ENCODE measurements around the gene GPN3. TPM values are rescaled to one million over a fixed set of nuclear protein-coding genes. Genes with fewer than 3 reads are reported as not detected.
A peak's percentile ranks its signal among the peaks of the same experiment; 100 is the strongest.
"Not testable (repeated sequence)": the region's sequence is repeated elsewhere in the genome, so short reads cannot be mapped to it uniquely, and the experiment has no call there.

The GPN3 gene
- total RNA-seq, 4 donors from 2014 or later: 3.3 to 41.2 (median 16.4) TPM

- H3K9me3 ChIP-seq: no peaks in the 10 kb centered on the region
- H3K36me3 ChIP-seq: no peaks in the 10 kb centered on the region
- H3K27ac ChIP-seq: peak within 1 kb of the TSS; percentile 73 to 92
- peak within 1 kb of the TSS; percentile 72 to 93 for H3K4me3 ChIP-seq
- peaks cover 0 to 5% of the 10 kb centered on the region in 2 donors for H3K4me1 ChIP-seq
- TF ChIP-seq, protein P1, sequence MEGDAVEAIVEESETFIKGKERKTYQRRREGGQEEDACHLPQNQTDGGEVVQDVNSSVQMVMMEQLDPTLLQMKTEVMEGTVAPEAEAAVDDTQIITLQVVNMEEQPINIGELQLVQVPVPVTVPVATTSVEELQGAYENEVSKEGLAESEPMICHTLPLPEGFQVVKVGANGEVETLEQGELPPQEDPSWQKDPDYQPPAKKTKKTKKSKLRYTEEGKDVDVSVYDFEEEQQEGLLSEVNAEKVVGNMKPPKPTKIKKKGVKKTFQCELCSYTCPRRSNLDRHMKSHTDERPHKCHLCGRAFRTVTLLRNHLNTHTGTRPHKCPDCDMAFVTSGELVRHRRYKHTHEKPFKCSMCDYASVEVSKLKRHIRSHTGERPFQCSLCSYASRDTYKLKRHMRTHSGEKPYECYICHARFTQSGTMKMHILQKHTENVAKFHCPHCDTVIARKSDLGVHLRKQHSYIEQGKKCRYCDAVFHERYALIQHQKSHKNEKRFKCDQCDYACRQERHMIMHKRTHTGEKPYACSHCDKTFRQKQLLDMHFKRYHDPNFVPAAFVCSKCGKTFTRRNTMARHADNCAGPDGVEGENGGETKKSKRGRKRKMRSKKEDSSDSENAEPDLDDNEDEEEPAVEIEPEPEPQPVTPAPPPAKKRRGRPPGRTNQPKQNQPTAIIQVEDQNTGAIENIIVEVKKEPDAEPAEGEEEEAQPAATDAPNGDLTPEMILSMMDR (IDR thresholded peaks at IDR 0.05): peak; percentile 89 to 96 (median 94)
- peak; percentile 14 to 57 for TF ChIP-seq POLR2A (IDR thresholded peaks at IDR 0.05)
- no peaks in the 10 kb centered on the region for H3K27me3 ChIP-seq
- DNase-seq: peak; percentile 94 to 95
- intact Hi-C loops (cut with DNase I; ENCODE audit: low total_unique reads): no loop called here
These were observed 18.1 kb downstream of the GPN3 start, which contains the start of gene ARPC3 for GRCh38 chr12:110449799-110450497. Gene ARPC3 (minus strand): TSS chr12:110450337. CDS start chr12:110450260, 77 bp downstream.

- no peaks in the 10 kb centered on the region for H3K36me3 ChIP-seq
- DNase-seq: no peak
- H3K4me3 ChIP-seq: no peak overlapping the region
- intact Hi-C loops (cut with DNase I; ENCODE audit: low total_unique reads): no loop called here
- no peak for TF ChIP-seq POLR2A (IDR thresholded peaks at IDR 0.05)
- TF ChIP-seq, protein P1 (IDR thresholded peaks at IDR 0.05): no peak
- H3K4me1 ChIP-seq: peaks cover 0 to 5% of the 10 kb centered on the region in 2 donors
- H3K27ac ChIP-seq: no peak overlapping the region
- H3K27me3 ChIP-seq: no peaks in the 10 kb centered on the region
- no peaks in the 10 kb centered on the region for H3K9me3 ChIP-seq
These were observed 23.6 kb downstream of the GPN3 start for GRCh38 chr12:110444455-110444854.

DNA sequence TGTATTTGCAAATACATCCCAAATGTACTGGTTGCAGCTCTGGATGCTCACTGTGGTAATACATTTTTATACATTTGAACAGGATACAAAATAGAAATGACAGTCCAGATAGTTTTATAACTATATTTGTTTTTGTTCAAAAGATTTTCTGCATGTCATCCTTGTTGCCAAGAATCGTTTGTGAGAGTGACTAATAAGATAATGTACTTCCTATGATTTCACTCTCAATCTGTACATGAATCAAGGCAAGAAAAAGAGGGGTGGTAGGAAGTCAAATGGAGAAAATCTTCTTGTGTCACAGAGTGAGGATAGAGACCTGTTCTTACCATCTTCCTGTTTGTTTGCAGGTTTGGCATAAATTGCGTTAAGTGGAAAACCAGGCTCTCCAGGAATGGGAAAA is 31.8 kb downstream of the GPN3 start:
- Histone ChIP-seq H3K4me1 (no peaks in the 10 kb centered on the region), H3K36me3 (no peaks in the 10 kb centered on the region), H3K4me3 (no peak overlapping the region), H3K9me3 (no peaks in the 10 kb centered on the region), H3K27ac (no peak overlapping the region), H3K27me3 (no peaks in the 10 kb centered on the region)
- intact Hi-C loops (cut with DNase I; ENCODE audit: low total_unique reads): no loop called here
- TF ChIP-seq POLR2A (IDR thresholded peaks at IDR 0.05): no peak
- TF ChIP-seq, protein P1 (IDR thresholded peaks at IDR 0.05): no peak
- no peak for DNase-seq

DNA sequence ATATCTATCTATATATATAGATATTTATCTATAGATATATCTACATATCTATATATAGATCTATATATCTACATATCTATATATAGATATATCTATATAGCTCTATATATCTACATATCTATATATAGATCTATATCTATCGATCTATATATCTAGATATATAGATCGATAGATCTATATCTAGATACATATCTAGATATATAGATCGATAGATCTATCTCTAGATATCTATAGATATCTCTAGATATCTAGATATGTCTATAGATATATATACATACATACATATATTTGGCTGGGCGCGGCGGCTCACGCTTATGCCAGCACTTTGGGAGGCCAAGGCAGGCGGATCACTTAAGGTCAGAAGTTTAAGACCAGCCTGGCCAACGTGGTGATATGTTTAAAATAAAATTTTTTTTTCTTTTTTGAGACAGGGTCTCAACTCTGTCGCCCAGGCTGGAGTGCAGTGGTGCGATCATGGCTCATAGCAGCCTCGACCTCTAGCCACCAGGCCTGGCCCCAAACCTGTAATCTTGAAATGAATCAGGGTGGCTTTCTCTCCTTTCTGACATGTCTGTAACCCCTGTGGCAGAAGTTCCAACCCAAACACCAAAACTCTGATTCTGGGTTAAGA is 36.0 kb downstream of the GPN3 start:
- TF ChIP-seq, protein P1 (IDR thresholded peaks at IDR 0.05): no peak
- TF ChIP-seq POLR2A (IDR thresholded peaks at IDR 0.05): no peak
- Histone ChIP-seq H3K4me3 (peak overlapping the region; percentile 50 to 51), H3K36me3 (no peaks in the 10 kb centered on the region), H3K27ac (peak overlapping the region in 1 of 2 donors; percentile 77), H3K27me3 (no peaks in the 10 kb centered on the region), H3K9me3 (no peaks in the 10 kb centered on the region), H3K4me1 (no peaks in the 10 kb centered on the region)
- intact Hi-C loops (cut with DNase I; ENCODE audit: low total_unique reads): loop anchor here (5.0 kb wide), 1 partner anchor 335 kb away; no protein-coding TSS in a partner anchor
- no peak for DNase-seq

DNA sequence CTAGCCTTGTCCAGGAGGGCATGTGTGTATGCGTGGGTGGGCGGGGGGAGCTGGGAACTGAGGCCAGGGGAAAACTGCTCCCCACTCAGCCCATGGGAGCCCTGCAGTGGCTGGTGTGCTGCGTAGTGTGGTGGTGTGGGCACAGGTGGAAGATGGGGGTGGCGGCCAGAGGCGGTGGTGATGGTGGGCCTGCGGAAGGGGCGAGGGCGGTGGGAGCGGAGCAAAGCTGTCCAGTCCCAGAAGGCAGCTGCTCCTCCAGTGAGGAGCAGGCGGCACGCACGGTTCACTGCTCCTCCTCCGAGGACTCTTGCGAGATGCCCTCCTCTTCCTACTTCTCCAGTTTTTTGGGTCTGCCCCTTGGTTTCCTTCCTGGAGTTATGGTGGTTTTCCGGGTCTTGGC is 38.4 kb downstream of the GPN3 start:
- not testable (repeated sequence) for H3K27ac ChIP-seq, DNase-seq, H3K4me1 ChIP-seq, H3K36me3 ChIP-seq, H3K4me3 ChIP-seq, H3K9me3 ChIP-seq, H3K27me3 ChIP-seq
- intact Hi-C loops (cut with DNase I; ENCODE audit: low total_unique reads): loop anchor here (5.0 kb wide), 1 partner anchor 332 kb away; no protein-coding TSS in a partner anchor
